Medulla oblongata (tissue), 1 donor: ENCODE measurements around the gene BCKDHB.

Experiments
- DNase-seq: peaks from one replicate; pipeline ENCODE4 v3.0.0-alpha.2; 2015; ENCODE audit errors: extremely low spot score

BCKDHB gene

GRCh38 chr6:80388507-80388906 lies 282.0 kb downstream of the BCKDHB start:
- no peak for DNase-seq
